ENCODE data around the gene TMEM178A. TPM values are rescaled to one million over a fixed set of nuclear protein-coding genes. Genes with fewer than 3 reads are reported as not detected.

Gene TMEM178A
- total RNA-seq, 1 donor from 2014 or later, result not detected

GRCh38 chr2:39673018-39673417, 7.3 kb downstream of the TMEM178A start:
- intact Hi-C loops (cut with micrococcal nuclease), result no loop called here

- intact Hi-C loops (cut with micrococcal nuclease), result no loop called here
Measured at GRCh38 chr2:39676342-39676741, 10.6 kb downstream of the TMEM178A start.

DNA sequence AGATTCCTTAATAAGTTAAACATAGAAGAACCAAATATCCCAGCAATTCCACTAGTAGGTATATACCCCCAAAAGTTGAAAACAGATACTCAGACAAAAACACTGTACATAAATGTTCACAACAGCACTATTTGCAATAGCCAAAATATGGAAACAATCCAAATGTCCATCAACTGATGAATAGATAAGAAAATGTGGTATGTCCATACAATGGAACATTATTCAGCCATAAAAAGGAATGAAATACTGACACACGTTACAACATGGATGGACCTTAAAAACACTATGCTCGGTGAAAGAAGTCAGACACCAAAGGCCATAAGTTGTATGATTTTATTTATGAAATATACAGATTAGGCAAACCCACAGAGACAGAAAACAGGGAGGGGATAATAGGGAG, 12.5 kb downstream of the TMEM178A start:
- intact Hi-C loops (cut with micrococcal nuclease), result no loop called here

GRCh38 chr2:39679805-39680204, 14.1 kb downstream of the TMEM178A start:
- intact Hi-C loops (cut with micrococcal nuclease), result no loop called here

DNA sequence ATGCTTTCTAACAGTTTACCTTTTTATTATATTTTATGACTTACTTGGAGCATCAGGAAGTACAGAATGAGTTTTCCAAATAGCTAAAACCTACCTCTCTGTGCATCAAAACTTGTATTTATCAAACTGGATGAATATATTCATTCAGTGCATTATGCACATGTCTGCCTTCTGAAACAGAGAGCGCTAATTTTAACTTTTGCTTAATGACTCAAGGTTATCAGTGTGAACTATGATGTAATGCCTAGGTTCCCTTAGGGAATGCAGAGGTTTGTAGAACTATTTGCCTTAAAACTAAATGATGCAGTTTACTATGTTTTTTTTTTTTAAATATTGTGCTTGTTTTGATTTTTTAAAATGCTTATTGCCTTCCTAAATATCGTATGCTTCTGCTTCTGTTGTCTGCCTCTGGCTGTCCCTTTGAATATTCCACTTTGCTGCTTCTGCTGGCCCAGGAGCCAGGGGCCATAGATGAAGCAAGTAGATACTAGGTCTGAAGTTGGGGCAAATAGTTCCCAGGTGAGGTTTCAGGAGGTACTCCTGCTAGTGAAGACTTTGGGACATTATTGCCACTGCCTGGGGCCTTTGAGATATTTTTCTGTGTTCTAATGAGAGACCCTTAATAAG, 16.5 kb downstream of the TMEM178A start:
- intact Hi-C loops (cut with micrococcal nuclease), result no loop called here

DNA sequence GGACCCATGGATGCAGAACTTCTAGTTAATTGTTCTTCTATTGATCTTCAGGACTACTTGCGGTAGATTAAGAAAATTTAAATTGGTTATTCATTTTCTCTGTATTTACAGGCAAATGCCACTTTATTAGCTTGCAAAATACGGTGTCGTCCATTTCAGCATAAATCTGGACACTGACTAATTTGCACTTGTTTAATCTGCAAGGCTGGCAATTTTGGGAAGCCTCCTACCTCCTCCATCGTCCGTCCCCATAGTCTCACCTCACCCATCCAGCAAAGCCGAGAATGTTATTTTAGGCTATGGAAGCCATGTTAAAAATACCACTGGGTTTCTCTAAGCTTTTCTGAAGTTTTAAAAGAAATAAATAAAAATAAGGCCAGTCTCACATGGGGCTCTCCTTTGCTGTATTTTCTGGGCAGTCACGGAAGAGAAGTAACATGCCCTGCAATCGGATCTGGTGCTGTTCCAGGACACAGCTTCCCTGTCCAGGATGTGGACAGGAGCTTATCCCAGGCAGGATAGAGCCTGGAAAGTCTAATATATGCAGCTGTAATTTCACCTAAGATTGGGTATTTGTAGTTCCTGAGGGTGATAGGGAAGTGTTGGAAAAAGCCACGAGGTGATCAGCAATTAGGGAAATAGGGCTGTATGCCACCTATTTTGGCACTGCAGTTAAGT, 17.4 kb downstream of the TMEM178A start:
- intact Hi-C loops (cut with micrococcal nuclease), result no loop called here

DNA sequence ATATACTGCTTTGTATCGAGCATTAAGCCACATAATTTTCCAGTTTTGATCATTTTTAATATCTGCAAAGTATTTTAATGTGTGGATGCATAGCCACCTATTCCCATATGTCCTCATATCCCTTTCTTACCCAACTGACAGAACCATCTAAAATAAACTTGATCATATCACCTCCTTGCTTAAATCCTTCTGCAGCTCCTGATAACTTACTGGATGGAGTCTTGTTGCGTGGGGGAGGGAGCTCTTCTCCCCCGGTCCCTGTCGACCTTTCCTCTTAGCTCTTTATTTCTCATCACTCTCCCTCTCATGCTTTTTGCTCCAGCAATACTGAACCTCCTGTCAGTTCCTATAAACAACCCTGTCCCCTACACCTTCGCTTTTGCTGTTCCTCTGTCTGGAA, 18.7 kb downstream of the TMEM178A start:
- intact Hi-C loops (cut with micrococcal nuclease), result no loop called here

DNA sequence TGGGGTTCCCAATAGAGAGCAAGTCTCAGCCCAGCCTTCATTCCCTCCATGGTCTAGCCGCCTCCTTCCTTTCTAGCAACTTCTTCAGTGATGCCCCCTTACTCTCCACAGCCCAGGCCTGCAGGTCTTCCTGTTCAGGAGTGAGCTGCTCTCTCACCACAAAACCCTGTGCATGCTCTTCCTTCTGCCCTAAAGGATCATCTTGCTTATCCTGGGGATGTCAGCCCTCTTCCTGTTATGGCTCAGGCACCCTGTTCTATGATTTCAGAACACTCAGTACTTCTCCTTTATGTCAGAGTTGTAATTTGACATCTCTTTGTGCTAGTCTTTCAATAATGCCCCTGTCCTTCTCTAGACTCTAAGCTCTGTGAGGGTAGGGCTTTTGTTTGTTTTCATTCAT, 19.4 kb downstream of the TMEM178A start:
- intact Hi-C loops (cut with micrococcal nuclease), result no loop called here

DNA sequence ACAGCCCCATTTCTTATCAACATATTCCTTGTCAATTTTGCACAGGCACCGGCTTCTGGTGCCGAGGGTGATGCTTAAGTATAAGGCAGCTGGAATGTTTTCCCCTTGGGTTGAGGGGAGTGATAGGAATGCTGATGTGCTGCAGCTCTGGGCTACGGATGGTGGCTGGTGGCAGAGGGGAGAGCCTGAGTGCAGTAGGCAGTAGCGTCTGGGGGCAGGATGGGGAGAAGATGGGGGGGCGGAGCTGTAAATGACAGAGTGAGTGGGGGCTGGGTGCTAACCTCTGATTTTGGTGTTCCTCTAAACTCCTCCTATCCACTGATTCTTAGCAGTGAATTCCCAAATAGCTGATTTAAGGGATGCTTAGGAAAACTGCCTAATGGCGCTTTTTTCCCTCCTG, 20.7 kb downstream of the TMEM178A start:
- intact Hi-C loops (cut with micrococcal nuclease), result no loop called here

- intact Hi-C loops (cut with micrococcal nuclease), result no loop called here
Measured at GRCh38 chr2:39688181-39688580, 22.5 kb downstream of the TMEM178A start.

GRCh38 chr2:39689272-39689841, 23.6 kb downstream of the TMEM178A start:
- intact Hi-C loops (cut with micrococcal nuclease), result no loop called here

DNA sequence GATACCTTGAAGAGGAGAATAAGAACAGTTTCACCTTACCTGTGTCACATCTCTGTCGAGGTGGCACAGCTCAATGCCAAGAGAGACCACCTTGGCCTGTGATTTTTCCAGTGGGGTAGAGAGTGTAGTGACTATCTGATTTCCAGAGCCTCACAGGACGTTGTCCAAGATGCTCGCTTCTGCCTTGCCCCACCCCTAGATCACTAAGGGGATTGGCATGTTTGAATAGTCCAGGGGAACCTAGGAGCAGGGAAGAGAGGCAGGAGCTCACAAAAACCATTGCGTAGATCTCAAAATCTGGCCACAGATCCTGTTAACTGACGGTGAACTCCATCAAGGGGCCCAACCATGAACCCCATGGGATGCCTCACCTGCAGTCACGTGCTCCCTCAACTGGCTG, 24.2 kb downstream of the TMEM178A start:
- intact Hi-C loops (cut with micrococcal nuclease), result no loop called here

- intact Hi-C loops (cut with micrococcal nuclease), result no loop called here
Measured at GRCh38 chr2:39693245-39693644, 27.5 kb downstream of the TMEM178A start.

DNA sequence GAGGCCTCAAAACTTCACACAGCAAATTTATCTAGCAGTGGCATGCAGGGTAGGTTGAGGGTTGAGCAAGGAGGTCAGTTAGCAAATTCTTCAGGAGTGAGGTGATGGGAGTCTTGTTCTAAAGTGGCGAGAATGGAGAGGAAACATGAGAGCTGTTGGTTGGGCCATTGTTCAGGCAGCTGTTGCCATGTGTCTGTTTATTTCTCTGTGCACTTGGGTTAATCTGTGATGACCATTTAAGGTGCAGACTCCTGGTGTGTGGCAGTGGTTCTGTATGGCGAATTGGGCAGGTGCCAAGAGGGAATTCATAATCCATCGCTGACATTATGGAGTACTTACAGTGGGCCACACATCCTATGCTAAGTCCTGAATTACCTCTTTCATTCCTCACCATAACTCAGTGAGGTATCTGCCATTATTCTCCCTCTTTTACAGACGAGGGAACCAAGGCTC, 30.4 kb downstream of the TMEM178A start:
- intact Hi-C loops (cut with micrococcal nuclease), result no loop called here

GRCh38 chr2:39696838-39697237, 31.1 kb downstream of the TMEM178A start:
- intact Hi-C loops (cut with micrococcal nuclease), result no loop called here

DNA sequence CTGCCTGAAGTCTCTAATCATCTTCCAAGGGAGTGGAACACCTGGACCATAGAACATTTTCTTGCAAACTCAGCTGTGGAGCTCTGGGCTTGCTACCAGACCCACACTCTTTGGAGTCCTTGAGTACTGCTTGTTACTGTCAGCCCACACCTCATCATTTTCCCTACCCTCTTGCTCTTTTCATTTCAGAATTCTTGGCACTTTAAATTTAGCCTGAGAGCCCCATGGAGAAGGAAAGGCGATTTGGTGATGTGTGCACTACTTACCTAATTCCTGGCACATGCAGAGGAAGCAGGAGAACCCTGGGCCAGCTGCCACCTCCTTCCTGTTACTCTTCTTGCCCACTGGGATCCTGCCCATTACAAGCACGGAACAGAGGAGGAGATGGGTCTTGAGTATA, 31.7 kb downstream of the TMEM178A start:
- intact Hi-C loops (cut with micrococcal nuclease), result no loop called here

DNA sequence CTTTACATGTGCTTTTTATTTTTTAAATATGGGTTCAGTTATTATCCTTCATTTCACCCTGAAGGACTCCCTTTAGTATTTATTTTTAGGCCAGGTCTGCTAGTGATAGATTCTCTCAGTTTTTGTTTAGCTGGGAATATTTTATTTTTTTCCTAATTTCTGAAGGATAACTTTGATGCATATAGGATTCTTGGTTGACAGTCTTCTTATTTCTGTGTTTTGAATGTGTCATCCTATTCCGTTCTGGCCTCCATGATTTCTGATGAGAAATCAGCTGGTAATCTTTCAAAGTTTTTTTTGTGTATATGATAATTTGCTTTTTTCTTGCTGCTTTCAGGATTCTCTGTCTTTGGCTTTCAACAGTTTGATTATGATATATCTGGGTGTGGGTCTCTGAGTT, 35.4 kb downstream of the TMEM178A start:
- intact Hi-C loops (cut with micrococcal nuclease), result no loop called here

DNA sequence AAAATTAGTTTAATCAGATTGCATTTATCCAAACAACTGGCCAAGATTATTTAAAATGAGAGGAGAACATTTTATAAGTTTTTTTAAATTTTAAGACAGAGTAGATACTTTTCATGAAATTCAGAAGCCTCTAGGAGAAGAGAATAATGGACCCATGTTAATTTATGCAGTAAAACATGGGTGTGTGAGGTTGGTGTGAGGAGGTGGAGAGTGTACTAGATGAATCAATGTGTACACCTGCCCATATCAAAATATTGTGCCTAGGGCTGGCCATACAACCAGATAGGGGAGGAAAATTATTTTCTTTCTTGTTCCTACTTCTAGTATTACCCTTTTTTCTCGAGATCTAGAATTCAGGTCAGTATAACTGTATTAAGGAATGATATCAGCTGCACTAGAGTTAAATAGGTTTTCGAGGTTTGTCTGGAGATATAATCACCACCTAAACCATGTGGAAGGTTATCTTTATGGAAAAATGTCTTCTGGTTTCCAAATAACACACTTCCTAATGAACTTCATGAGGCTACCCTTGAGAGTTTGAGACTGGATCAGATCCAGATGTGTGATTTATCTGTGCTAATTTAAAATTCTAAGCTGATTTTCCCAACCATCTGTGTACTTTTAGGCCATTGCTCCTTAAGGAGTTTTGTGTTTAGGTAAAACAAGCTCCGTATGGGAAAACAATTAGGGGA, 37.6 kb downstream of the TMEM178A start:
- intact Hi-C loops (cut with micrococcal nuclease), result no loop called here

GRCh38 chr2:39704540-39704939, 38.8 kb downstream of the TMEM178A start:
- intact Hi-C loops (cut with micrococcal nuclease), result no loop called here

DNA sequence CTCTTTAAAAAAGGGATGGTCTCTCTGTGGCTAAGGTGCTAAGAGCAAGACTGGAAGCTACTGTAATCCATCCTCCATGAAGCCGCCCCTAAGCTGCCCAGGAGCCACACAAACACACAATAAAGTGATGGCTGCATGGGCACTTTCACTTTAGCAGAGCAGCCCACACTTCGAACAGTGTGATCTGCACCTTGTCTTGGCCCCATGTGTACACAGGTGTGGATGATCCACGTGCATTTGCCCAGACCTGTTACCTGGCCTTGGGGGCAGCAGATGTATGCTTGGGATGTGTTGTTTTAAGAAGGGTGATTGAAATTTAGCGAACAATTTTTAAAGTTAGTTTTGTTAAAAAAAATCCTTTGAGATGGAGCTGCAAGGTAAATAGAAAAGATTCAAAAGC, 39.9 kb downstream of the TMEM178A start:
- intact Hi-C loops (cut with micrococcal nuclease), result no loop called here

- intact Hi-C loops (cut with micrococcal nuclease), result no loop called here
Measured at GRCh38 chr2:39706312-39706711, 40.6 kb downstream of the TMEM178A start.

DNA sequence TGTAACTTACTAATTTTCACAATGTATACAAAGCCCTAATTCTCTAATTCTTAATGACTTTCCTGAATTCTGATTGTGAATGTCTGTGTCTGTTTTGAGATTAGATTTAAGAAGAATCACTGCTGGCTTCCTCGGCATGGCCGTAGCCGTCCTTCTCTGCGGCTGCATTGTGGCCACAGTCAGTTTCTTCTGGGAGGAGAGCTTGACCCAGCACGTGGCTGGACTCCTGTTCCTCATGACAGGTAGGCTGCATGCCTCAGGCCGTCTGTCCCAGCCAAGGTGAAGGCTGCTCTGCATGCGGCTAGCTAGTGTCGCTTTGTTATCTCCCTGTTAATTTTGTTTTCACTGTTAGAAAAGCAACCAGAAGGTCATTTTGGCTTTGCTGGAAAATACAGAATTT, 41.2 kb downstream of the TMEM178A start:
- intact Hi-C loops (cut with micrococcal nuclease), result no loop called here

All from T-helper 1 cell treated with Interleukin-12 subunit alpha and Interleukin-12 subunit beta and Interleukin-4 antibody, amounts not matched to agents 30 ng/mL and 1 ng/mL, for 36 hours (primary cell).